ENCODE measurements around the gene PILRB.
"Not testable (repeated sequence)": the region's sequence is repeated elsewhere in the genome, so short reads cannot be mapped to it uniquely, and the experiment has no call there.

GRCh38 chr7:100382234-100382853, 24.4 kb downstream of the PILRB start:
- not testable (repeated sequence) for TF ChIP-seq POLR2A (IDR thresholded peaks at IDR 0.05; ENCODE audit: low read length); GATA1 (IDR thresholded peaks at IDR 0.05; ENCODE audit: low read depth, low read length)

All from erythroblast (primary cell).